ENCODE measurements around the gene ST8SIA3. TPM values are rescaled to one million over a fixed set of nuclear protein-coding genes. Genes with fewer than 3 reads are reported as not detected.

The ST8SIA3 gene
- total and polyA plus RNA-seq, 2 of the 4 experiments (the other 2 are of a cell fraction), result not detected

DNA sequence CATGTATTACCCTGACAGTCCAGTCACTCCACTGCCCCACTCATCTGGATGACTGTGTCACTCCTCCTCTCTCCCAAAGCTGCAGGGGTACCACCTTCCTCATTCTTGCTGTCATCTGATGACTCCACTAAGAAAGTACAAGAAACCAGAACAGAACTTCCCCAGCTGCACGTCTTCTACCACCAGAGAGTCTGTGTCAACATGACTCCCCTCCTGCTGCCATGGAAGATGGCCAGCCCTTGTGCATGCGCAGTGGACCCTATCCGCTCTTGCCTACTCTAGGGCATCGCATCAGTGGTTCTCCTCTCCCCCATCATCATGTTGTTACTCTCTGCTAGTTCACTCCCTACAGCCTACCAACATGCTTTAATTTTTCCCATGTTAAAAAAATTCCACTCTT is 14.5 kb upstream of the ST8SIA3 start:
- Histone ChIP-seq H3K27ac (ENCODE audit: insufficient read depth, low read length) (no peak overlapping the region), H3K4ac (ENCODE audit: low read depth, low read length) (no peak overlapping the region), H4K5ac (ENCODE audit: low read depth, low read length) (no peak overlapping the region), H3K9me1 (ENCODE audit: insufficient read depth, low read length) (no peaks in the 10 kb centered on the region), H2AK5ac (ENCODE audit: low read depth, low read length) (no peak overlapping the region), H2AK9ac (replicated peaks; ENCODE audit: low read depth, low read length, poor library complexity) (no peak overlapping the region), H2BK5ac (ENCODE audit: low read depth, low read length, poor library complexity, severe bottlenecking) (no peak overlapping the region), H3K4me1 (ENCODE audit: control insufficient read depth, insufficient read depth, low read length) (no peaks in the 10 kb centered on the region), H3K9me3 (ENCODE audit: control insufficient read depth, insufficient read depth, low read length) (no peaks in the 10 kb centered on the region), H3K23ac (ENCODE audit: low read depth, low read length) (no peak overlapping the region), H4K91ac (ENCODE audit: insufficient read depth, low read depth, low read length) (no peak overlapping the region), H3K9ac (ENCODE audit: low read depth, low read length) (no peak overlapping the region), H3K18ac (ENCODE audit: low read depth, low read length) (no peak overlapping the region), H3K56ac (ENCODE audit: extremely low read depth, insufficient read depth, low read length) (no peak overlapping the region), H3K79me1 (ENCODE audit: low read depth in 1 of 2, low read length in 2 of 2) (no peaks in the 10 kb centered on the region), H3K4me2 (ENCODE audit: low read depth, low read length) (no peak overlapping the region), H4K8ac (ENCODE audit: low read depth in 2 of 2, low read length in 2 of 2) (no peak overlapping the region), H3K27me3 (ENCODE audit: control insufficient read depth, insufficient read depth, low read length) (no peaks in the 10 kb centered on the region; the same call in 1 of the 2 replicates), H3K14ac (replicated peaks; ENCODE audit: low read depth, low read length) (no peak overlapping the region), H2AFZ (replicated peaks; ENCODE audit: low read length, poor library complexity) (no peak overlapping the region), H2BK120ac (ENCODE audit: low read depth, low read length) (no peak overlapping the region), H3K36me3 (ENCODE audit: control insufficient read depth, insufficient read depth, low read length) (no peaks in the 10 kb centered on the region), H2BK20ac (ENCODE audit: low read depth, low read length) (no peak overlapping the region), H3K4me3 (ENCODE audit: insufficient read depth, low read depth, low read length) (no peak overlapping the region), H4K20me1 (ENCODE audit: insufficient read depth, low read length) (no peaks in the 10 kb centered on the region), H2BK15ac (ENCODE audit: low read depth, low read length) (no peak overlapping the region)
- TF ChIP-seq CHD1 (IDR thresholded peaks at IDR 0.05; ENCODE audit: low read depth, low read length) (no peak), CEBPB (IDR thresholded peaks at IDR 0.05; ENCODE audit: low read depth, low read length) (no peak), RAD21 (IDR thresholded peaks at IDR 0.05; ENCODE audit: low read length) (no peak), MXI1 (IDR thresholded peaks at IDR 0.05; ENCODE audit: borderline replicate concordance, low read depth, low read length) (no peak), BHLHE40 (IDR thresholded peaks at IDR 0.05; ENCODE audit: low read depth, low read length) (no peak), MAZ (IDR thresholded peaks at IDR 0.05; ENCODE audit: borderline replicate concordance, low read depth, low read length) (no peak), NFE2L2 (IDR thresholded peaks at IDR 0.05; ENCODE audit: low read depth, low read length) (no peak), RCOR1 (IDR thresholded peaks at IDR 0.05; ENCODE audit: insufficient replicate concordance, low read length) (no peak), FOS (IDR thresholded peaks at IDR 0.05; ENCODE audit: low read depth, low read length) (no peak)
- TF ChIP-seq, protein P1, sequence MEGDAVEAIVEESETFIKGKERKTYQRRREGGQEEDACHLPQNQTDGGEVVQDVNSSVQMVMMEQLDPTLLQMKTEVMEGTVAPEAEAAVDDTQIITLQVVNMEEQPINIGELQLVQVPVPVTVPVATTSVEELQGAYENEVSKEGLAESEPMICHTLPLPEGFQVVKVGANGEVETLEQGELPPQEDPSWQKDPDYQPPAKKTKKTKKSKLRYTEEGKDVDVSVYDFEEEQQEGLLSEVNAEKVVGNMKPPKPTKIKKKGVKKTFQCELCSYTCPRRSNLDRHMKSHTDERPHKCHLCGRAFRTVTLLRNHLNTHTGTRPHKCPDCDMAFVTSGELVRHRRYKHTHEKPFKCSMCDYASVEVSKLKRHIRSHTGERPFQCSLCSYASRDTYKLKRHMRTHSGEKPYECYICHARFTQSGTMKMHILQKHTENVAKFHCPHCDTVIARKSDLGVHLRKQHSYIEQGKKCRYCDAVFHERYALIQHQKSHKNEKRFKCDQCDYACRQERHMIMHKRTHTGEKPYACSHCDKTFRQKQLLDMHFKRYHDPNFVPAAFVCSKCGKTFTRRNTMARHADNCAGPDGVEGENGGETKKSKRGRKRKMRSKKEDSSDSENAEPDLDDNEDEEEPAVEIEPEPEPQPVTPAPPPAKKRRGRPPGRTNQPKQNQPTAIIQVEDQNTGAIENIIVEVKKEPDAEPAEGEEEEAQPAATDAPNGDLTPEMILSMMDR (conservative IDR thresholded peaks at IDR 0.05; ENCODE audit: low read depth, low read length), result no peak
- CTCF ChIA-PET, result no interaction called here
- POLR2A ChIA-PET (ENCODE audit: unreplicated experiment), result no interaction called here
- in situ Hi-C loops (cut with MboI; ENCODE audit: low sequenced_read_pairs), result no loop called here
- ATAC-seq (ENCODE audit: low read depth) (no peak), DNase-seq (no peak)
- WGBS, 2 experiments (ENCODE audit: extremely low coverage in 2 of 2, insufficient read length in 1 of 2), result 96% methylated on average over 3 of the region's 4 CpGs; no CpG with 5 or more reads in 1 of the 2 experiments
- BruUV-seq (replicated peaks), result no TSS peak
- dilution Hi-C loops (cut with HindIII; ENCODE audit: low sequenced_read_pairs, unreplicated experiment), result no loop called here
- intact Hi-C loops (cut with micrococcal nuclease), result no loop called here

Data from IMR-90 (cell line).